Measurements from ENCODE around the gene P2RY8. TPM values are rescaled to one million over a fixed set of nuclear protein-coding genes. Genes with fewer than 3 reads are reported as not detected.
A peak's percentile ranks its signal among the peaks of the same experiment; 100 is the strongest.
"Not testable (repeated sequence)": the region's sequence is repeated elsewhere in the genome, so short reads cannot be mapped to it uniquely, and the experiment has no call there.

P2RY8 gene
- total RNA-seq, 1 donor, result 114 TPM

GRCh38 chrX:1489354-1489753 is 47.6 kb downstream of the P2RY8 start:
- not testable (repeated sequence) for DNase-seq (ENCODE audit: low read depth in 2 of 3, low spot score in 2 of 3)

GRCh38 chrX:1488745-1489144 is 48.2 kb downstream of the P2RY8 start:
- DNase-seq (ENCODE audit: low read depth in 2 of 3, low spot score in 2 of 3), result no peak

GRCh38 chrX:1488141-1488540 is 48.8 kb downstream of the P2RY8 start:
- DNase-seq (ENCODE audit: low read depth in 2 of 3, low spot score in 2 of 3), result no peak

GRCh38 chrX:1487401-1487800 is 49.6 kb downstream of the P2RY8 start:
- no peak for DNase-seq (ENCODE audit: low read depth in 2 of 3, low spot score in 2 of 3)

GRCh38 chrX:1486749-1487361 is 50.1 kb downstream of the P2RY8 start:
- no peak for DNase-seq (ENCODE audit: low read depth in 2 of 3, low spot score in 2 of 3)

GRCh38 chrX:1486177-1486576 is 50.8 kb downstream of the P2RY8 start:
- no peak for DNase-seq (ENCODE audit: low read depth in 2 of 3, low spot score in 2 of 3)

- no peak for DNase-seq (ENCODE audit: low read depth in 2 of 3, low spot score in 2 of 3)
Measured at GRCh38 chrX:1485033-1485432, 52.0 kb downstream of the P2RY8 start.

- no peak for DNase-seq (ENCODE audit: low read depth in 2 of 3, low spot score in 2 of 3)
Measured at GRCh38 chrX:1484638-1485019, 52.4 kb downstream of the P2RY8 start.

GRCh38 chrX:1483843-1484637 is 52.9 kb downstream of the P2RY8 start:
- no peak for DNase-seq (ENCODE audit: low read depth in 2 of 3, low spot score in 2 of 3)

- not testable (repeated sequence) for DNase-seq (ENCODE audit: low read depth in 2 of 3, low spot score in 2 of 3)
Measured at GRCh38 chrX:1482530-1482928, 54.5 kb downstream of the P2RY8 start.

GRCh38 chrX:1481636-1482529 is 55.1 kb downstream of the P2RY8 start:
- DNase-seq (ENCODE audit: low read depth in 2 of 3, low spot score in 2 of 3), result peak; percentile 58 to 90 (median 89)

- no peak for DNase-seq (ENCODE audit: low read depth in 2 of 3, low spot score in 2 of 3)
Measured at GRCh38 chrX:1480082-1480785, 56.8 kb downstream of the P2RY8 start.

- DNase-seq (ENCODE audit: low read depth in 2 of 3, low spot score in 2 of 3), result peak in 1 of 3 donors; percentile 51
Measured at GRCh38 chrX:1477801-1478458, 59.1 kb downstream of the P2RY8 start.

GRCh38 chrX:1477229-1477628 is 59.8 kb downstream of the P2RY8 start:
- no peak for DNase-seq (ENCODE audit: low read depth in 2 of 3, low spot score in 2 of 3)

- DNase-seq (ENCODE audit: low read depth in 2 of 3, low spot score in 2 of 3), result no peak
Measured at GRCh38 chrX:1476682-1477081, 60.3 kb downstream of the P2RY8 start.

GRCh38 chrX:1475881-1476280 is 61.1 kb downstream of the P2RY8 start:
- DNase-seq (ENCODE audit: low read depth in 2 of 3, low spot score in 2 of 3), result no peak

- DNase-seq (ENCODE audit: low read depth in 2 of 3, low spot score in 2 of 3), result no peak
Measured at GRCh38 chrX:1475481-1475880, 61.5 kb downstream of the P2RY8 start.

GRCh38 chrX:1474593-1474992 is 62.4 kb downstream of the P2RY8 start:
- not testable (repeated sequence) for DNase-seq (ENCODE audit: low read depth in 2 of 3, low spot score in 2 of 3)

- DNase-seq (ENCODE audit: low read depth in 2 of 3, low spot score in 2 of 3), result no peak
Measured at GRCh38 chrX:1472975-1473374, 64.0 kb downstream of the P2RY8 start.

- DNase-seq (ENCODE audit: low read depth in 2 of 3, low spot score in 2 of 3), result peak; percentile 57 to 96 (median 95)
Measured at GRCh38 chrX:1468250-1468772, 68.7 kb downstream of the P2RY8 start.
